ENCODE results near the gene SORCS2.

- TF ChIP-seq RCOR1 (IDR thresholded peaks at IDR 0.05; ENCODE audit: insufficient replicate concordance, low read length) (no peak), CHD1 (IDR thresholded peaks at IDR 0.05; ENCODE audit: low read depth, low read length) (no peak), NFE2L2 (IDR thresholded peaks at IDR 0.05; ENCODE audit: low read depth, low read length) (no peak), CTCF (conservative IDR thresholded peaks at IDR 0.05; ENCODE audit: low read depth, low read length) (no peak), POLR2A (IDR thresholded peaks at IDR 0.05; ENCODE audit: low read depth, low read length) (no peak), RAD21 (IDR thresholded peaks at IDR 0.05; ENCODE audit: low read length) (no peak), MXI1 (IDR thresholded peaks at IDR 0.05; ENCODE audit: borderline replicate concordance, low read depth, low read length) (no peak), CEBPB (IDR thresholded peaks at IDR 0.05; ENCODE audit: low read depth, low read length) (no peak), SMC3 (IDR thresholded peaks at IDR 0.05; ENCODE audit: low read depth, low read length) (no peak), USF2 (IDR thresholded peaks at IDR 0.05; ENCODE audit: low read depth, low read length) (no peak), RFX5 (IDR thresholded peaks at IDR 0.05; ENCODE audit: low read depth, low read length) (no peak), ELK1 (IDR thresholded peaks at IDR 0.05; ENCODE audit: borderline replicate concordance, low read depth, low read length) (no peak), MAFK (IDR thresholded peaks at IDR 0.05; ENCODE audit: low read depth, low read length) (no peak), BHLHE40 (IDR thresholded peaks at IDR 0.05; ENCODE audit: low read depth, low read length) (no peak)
Measured at GRCh38 chr4:7775396-7775795, 583.1 kb downstream of the SORCS2 start.
